COR-L47 (cell line): ENCODE data around the gene IQSEC1.

Experiments
- DNase-seq: peaks from one replicate; lab custom pipeline; 2025; lab: John Stamatoyannopoulos, UW

The IQSEC1 gene

DNA sequence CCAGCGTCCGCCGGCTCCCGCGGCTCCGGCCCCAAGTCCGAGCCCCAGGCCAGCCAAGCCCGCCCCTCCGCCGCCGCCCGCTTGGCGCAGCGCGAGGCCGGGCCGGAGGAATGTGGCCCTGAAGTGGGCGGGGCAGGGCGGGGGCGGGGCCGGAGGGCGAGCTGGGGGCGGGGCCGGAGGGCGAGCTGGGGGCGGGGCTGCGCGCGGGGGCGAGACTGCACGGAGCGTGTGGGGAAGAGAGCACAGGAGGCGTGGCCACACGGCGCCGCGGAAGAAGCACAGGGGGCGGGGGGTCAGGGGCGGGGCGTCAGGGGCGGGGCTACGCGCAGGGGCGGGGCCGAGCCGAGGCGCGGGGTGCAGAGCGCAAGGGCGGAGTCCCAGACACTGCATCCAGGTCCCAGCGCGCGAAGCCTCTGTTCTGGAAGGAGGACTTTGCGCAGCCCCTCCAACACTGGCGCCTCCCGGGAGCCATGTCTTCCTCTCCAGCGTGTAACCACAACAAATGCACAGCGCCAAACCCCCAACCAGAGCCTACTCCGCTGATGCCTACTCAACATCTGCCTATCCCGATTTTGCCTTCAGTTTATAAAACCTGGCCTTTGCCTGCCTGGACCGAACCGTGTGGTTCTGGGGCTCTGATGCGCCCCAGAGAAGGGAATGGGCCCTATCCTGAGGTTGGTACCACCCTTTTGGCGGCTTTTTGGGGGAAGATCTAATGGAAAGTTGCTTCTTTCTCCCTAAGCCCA is 105.5 kb downstream of the IQSEC1 start:
- no peak for DNase-seq

DNA sequence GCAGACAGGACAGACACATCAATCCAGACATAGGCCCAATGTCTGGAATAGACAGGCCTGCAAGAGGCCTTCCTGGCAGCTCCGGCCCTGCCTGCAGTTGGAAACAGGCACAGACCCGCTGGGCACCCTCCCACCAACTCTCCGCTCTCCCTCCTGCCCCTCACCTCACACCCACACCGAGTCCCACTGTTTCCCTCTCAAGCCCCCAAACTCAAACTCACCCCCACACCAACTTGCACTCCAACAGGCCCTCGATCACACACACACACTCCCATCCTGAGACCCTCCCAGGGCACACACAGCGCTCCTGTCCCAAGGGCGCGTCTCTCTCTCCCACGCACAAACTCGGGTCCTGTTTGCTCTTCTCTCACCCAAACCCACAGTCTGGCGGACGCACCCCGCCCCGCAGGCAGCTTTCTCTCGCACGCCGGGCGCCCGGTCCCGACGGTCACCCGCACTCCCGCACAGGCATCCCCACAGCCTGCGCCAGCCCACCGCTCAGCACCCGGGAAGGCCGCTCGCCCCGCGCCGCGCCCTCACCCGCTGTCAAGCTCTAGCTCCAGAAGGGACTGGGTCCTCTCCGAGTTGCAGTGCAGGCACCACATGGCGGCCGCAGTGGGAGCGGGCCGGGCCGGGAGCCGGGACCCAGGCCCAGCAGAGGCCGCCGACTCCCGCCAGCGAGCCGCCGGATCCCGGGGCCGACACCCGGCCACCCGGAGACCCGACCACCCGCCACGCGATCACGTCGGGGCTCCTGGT is 106.2 kb downstream of the IQSEC1 start:
- DNase-seq = no peak

DNA sequence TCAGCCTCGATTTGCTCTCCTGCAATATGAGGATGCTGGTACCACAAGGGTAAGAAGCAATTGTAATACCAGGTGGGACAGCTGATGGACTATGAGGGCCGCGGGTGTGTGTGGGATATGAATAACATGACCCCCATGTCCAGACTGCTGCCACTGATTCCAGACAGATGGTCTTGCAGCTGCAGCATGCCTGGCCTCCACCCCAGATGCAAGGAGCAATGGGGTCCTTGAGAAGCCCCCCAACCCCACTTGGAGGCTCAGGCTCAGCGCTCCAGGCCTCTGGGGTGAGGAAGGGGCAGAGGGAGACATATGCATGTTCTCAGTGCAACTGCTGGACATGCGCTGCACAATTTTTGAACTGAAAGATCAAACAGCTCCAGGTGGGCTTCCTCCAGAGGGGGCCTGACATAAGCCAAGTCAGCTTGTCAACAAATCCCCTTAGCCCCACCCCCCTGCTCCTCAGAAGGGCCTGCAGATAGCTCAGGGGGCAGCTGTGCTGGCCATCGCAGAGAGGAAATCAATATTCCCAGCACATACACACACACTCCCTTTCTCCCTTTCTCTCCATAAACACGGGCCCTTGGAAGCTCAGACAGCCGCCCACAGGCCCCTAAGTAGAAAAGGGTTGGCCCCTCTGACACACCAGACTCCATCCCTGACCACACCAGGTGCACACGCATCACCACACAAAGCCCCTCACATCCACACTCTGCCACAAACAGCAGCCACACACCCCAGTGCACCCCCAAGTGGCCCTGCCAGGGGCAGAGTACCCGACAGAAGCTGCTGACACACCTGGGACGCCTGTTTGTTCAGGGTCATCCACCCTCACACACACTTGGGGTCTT is 107.0 kb downstream of the IQSEC1 start:
- no peak for DNase-seq

DNA sequence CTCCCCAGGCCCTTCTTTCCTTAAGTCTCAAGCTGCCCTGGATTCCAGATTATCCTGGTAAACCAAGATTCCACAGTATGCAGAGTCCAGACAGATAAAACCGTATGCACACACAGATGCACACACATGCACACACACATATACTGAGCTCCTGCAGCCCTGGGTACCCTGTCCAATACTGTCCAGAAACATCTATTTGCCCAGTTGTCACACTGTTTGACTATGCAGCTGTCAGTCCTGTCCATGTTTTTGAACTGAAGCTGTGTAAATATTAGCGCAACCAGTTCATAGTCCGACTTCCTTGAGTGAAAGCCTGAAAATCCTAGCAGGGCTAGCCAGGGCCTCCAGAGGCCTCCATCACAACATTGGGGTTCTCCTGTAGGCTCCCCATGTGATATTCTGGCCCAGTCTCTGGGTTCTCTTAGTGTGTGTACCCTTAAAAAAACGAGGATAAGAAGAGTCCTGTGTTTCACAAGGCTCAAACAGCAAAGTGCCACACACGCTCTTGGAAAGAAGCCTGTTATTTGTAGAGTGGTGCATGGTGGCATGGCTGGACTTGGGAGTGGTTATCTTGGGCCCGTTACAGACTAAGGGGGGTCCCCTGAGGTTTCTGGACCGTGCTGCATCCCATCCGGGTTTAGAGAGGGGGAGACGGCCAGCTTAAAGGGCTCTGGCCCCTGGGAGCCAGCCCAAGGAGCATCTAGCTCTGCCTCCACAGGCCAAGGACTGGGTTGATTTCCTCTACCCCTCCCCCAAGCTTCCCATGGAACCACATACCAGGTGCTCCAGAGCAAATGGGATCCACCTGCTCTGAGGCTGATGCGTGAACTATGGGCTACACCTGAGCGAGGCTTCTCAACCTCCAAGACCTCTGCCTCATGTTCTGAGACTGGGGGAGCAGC is 108.3 kb downstream of the IQSEC1 start:
- no peak for DNase-seq

DNA sequence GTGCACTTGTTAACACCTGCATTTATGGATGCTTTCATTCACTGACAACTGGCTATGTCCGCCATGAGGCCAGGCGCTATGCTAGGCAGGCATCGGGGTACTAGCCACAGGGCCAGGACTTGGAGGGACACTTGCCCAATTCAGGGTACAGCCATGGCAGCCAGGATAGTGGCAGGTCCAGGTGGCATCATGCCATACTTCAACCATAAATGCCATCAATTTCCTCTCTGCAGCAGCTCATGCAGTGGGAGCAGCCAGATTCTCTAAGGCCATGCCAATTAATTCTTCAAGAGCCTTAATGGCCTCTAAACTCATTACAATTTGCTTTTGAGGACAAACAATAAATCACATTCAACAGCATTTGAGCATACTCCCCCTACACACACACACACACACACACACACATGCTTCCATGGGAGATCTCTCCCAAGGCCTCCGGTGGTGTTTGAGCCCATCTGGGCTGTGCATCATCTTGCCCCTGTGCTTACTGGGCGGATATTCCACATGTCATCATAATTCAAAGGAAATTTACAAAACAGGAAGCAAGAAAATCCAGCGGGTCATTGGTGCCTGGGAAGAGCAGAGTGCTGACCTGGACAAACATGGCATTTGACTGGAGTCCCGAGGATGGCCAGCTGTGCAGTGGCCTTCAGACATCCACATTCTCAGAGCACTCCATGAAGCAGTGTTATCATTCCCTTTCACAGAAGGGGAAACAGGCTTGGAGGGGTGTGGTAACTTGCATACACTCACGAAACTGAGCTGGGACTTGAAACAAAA is 109.1 kb downstream of the IQSEC1 start:
- DNase-seq = no peak

DNA sequence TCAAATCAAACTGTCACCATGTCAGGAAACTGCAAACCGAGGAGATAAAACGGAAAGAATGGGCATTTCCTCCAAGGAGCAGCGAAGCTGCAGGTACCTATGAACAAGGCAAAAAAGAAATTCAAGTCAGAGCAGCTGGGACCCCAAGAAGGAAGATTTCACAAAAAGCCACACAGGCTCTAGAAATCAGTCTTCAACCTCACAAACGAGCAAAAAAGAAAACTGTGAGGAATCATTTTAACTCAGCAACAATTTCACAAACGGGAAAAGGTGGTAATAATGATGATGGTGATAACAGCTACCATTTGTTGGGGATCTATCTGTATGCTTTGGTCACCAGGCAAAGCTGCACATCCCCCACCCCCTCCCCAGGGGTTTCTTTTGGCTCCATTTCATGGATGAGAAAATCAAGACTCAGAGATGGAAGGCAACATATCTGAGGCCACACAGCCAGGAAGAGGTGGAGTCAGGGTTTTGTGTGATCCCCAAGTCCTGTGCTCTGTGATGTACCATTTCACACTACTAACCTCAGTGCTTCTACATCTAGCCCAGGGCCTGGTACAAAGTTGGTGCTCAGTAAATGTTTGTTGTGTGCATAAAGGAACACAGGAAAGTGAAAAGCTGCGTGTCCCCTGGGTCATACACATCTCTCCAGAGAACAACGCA is 109.9 kb downstream of the IQSEC1 start:
- no peak for DNase-seq

DNA sequence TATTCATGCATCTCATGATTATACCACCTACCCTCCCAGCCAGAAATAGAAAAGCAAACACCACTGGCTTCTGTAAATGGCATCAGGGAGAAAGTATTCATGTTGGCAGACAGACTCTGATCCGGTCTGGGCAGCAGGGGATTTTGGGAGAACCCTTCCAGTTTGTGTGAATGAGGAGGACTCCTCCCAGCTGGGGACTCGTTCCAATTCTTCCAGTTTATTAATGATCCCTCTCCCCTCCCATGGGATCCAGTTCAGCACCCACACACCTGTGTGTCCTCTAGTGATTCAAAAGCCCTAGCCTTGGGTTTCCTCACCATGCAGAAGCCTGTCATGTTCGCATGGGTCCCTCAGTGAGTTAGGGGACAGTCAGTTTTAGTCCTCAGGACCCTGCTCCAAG is 110.9 kb downstream of the IQSEC1 start:
- no peak for DNase-seq

DNA sequence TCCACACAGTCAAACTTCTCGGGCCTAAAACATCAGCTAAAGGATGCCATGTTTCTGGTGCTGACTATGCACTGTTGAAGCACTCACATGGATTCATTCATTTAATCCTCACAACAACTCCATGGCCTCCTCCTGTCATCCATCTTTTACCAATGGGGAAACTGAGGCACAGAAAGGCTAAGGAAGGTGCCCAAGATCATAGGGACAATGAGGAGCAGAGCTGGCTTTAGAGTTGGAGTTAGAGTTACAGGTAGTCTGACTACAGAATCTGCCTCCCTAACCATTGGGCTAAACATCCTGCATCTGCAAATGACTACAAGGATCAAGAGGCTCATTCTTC is 111.6 kb downstream of the IQSEC1 start:
- DNase-seq = no peak

DNA sequence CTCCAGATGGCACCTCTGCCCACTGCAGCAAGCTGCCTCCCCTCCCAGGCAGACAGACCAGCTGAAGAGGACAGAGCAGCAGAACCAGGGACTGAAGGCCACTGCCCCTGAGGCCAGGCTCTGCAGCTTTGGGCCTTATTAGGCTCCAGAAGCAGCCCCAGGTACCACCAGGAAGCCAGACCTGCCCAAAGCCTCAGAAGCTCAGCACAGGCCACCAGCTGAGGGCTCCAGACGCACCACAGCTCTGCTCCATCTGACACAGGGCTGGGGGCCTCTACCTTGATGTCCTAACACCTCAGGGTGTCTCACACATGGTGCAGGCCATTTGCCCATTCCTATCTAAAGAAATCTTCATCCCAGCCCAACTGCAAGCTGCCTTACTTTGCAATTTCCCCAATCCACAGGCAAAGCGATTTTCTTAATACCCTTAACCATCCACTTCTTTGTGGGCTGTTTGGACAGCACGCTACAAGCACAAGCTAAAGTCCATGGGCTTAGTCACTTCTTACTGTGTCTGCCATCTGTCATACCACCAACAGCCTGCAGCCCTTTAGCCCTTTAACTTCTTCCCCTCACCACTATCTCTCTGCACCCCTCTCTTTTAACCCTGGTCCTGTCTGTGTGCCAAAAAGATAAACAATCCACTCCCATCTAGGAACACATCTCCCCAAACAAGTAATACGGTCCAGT is 112.1 kb downstream of the IQSEC1 start:
- no peak for DNase-seq

DNA sequence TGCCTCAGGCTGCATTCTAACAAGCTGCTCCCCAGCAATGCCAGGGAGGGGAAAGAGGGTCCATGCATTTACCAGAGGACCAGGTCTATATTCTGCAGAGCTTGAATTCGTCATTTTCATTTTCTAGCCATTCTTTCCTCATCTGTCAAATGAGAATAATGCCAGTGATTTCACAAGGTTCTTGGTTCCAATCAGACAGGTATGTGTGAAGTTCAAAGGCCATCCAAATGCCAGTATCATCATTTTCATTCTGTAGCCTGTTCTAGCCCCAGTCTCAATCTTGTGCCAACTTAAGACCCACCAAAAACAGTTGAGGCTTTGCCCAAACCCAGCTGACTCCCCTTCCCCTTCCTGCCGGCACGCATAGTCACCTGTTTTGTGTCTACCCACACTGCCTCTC is 112.7 kb downstream of the IQSEC1 start:
- DNase-seq = no peak

DNA sequence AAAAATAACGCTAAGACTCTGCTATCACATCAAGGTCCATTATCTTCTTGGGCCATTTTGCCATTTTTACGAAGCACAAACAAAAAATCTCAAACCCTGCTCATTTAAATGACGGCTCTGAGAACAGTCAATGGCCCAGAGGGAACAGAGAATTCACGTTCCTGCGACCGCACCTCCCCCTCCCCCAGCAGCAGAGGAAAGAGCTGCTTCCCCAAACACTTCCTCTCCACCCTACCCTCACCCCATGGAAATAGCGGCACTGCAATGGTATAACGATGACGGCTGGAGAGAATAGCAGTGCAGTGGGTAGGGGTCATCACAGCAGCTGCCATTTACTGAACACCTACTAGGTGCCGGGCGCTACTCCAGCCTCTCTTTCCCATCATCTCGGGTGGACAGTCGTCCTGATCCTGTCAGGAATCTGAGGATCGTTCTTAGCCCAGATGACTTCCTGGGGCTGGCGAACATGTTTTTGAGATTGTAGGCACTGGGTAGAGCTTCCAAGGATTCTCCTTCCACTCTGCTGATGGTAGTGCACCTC is 113.3 kb downstream of the IQSEC1 start:
- no peak for DNase-seq

DNA sequence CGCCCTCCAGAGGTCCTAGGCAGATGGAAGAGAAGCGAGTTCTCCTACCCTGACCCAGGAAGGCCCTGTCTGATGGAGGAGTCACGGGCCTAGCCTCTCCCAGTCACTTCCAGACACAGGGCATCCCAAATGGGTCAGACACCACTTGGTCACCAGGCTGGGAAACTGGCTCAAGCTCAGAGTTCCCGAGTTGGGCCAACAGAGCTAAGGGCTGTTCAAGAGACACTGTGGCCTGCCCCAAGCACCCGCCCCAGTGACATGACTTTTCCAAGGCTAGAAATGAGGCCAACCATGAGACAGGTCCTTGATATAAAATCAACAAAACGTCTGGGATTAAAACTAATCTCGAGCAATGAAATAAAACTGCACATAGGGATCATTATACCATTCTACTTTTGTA is 113.8 kb downstream of the IQSEC1 start:
- DNase-seq = no peak

DNA sequence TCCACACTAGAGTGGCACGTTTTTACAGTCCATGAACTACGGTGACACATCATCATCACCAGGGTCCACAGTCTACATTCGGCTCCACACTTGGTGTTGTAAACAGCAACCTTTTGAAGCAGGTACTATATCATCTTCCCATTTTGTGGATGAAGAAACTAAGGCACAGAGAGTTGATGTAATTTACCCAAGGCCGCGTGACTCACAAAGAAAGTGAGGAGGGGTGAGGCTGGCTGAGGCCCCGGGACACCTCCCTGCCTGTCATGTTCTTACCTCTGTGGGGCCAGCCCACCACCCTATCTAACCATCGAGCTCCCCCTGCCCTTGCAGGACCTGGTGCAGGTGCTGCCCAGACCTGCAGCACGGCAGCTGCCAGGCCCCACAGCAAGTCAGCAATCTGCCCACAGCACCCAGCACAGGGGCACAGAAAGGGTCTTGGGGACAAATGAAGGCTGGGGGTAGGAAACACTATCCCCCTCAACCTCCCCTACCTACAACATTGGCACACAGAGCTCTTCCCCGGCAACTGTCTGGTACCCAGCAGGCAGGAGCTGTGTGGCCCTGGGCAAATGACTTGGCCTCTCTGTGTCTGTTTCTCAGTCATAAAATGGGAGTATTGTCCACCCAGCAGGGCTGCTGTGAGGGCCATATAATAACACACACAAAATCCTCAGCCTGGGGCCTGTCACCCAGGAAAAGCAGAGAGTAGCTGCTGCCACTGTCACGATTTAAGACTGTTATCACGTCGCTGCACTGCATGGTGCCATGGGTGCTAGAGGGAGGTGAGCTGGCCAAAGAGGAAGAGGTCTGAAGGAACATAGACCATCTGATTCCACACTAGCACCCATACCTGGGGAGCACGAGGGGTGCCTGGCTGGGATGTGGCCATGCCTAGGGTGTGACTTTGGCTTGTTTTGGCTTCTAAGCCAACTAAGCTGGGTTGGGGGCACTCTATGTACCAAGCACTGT is 115.1 kb downstream of the IQSEC1 start:
- no peak for DNase-seq

DNA sequence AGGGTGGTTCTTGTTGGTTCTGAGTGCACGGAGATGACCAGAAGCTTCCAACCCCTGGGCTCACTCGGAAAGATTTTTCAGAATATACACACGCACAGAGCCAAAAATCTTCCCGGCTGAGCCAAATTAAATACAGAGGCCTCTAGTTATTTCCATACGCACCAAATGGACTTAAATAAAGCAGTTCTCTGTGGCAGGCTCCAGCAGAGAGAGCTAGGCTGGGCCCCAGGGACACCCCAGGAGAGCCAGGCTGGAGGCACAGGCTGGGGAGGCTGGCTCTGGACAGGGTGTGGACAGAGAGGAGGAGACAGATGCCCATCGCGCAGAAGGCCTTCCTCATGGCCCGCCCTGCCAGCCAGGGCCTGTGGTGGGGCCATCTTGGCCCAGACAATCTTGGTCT is 115.9 kb downstream of the IQSEC1 start:
- no peak for DNase-seq

DNA sequence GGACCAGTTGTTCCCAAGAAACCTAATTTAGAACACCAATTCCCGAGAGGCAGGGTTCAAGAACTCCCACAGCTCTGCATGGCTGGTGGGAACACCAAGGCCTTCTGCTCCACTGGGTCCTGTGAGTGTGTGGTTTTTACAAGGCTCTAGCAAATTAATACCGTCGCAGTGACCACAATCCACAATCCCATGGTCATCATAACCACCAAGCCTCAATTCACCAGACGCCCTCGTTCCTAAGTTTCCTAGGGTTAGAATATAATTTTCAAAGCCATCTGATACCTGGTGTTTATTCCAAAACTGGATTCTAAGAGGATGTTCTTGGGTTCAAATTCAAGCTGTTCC is 116.9 kb downstream of the IQSEC1 start:
- DNase-seq = no peak

DNA sequence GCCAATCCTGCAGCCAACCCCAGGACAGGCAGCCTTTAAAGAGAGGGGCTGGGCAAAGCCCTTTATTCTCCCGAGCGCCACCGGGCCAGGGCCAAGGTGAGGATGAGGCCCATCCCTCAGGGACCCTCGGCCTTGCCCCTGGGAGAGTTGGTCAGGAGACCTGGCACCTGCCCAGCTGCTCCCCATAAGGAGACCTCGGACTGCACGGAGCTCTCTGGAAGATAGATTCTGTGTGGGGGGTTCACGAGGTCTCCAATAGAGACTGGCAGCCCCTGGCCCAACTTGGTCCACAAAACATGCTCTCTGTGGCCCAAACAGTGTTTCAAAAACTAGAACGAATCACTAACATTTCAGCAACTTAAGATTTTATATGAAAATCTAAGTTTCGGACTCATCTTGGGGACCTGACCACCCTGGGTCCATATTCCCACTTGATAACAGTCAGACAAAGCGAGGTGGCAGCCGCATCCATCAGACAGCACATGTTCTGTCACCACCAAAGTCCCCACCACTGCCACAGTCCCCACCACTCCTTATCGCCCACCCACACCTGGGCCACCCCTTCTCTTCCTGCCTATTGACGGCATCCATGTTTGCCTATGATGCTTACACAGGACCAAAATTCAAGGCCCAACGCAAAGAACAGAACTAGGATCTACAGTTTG is 117.4 kb downstream of the IQSEC1 start:
- no peak for DNase-seq

DNA sequence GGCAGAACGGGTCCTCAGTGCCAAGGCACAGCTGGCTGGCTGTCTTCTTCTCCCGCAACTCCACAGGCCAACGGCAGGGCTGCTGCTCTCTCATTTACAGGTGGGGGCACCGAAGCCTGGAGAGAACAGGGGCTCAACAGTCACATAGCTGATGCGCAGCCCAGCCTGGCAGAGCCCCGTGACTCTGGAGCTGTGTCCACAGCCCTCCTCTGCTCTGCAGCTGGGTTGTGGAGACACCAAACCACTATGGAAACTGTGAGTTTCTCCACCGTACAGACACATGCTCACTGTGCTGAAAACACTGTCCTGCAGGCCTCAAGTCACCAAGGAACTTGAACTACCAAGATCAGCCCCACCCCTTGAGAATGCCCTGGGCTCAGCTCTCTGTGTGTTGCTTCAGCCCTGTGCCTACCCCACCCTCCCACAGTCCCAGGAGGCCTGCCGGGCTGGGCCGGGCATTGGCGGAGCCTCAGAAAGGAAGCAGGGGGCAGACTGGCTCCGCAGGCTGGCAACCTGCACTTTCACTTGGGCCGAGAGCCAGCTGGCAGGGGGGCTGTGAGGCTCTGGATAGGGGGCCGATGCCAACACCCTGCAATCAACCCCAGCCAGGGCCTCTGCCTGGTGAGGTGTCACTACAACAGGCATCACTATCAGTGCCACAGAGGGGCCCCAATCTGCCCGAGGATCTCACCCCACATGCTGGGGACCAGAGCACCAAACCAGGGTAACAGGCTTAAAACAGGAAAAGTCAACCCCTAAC is 118.2 kb downstream of the IQSEC1 start:
- peak; percentile 57 for DNase-seq
